Esophagus mucosa (tissue), 1 donor: ENCODE measurements around the gene UNC80. TPM values are rescaled to one million over a fixed set of nuclear protein-coding genes. Genes with fewer than 3 reads are reported as not detected.

Experiments used
- ATAC-seq: fragments of 200-7000 bp; cut with Tn5 transposase; one replicate; pipeline ENCODE4 v1.9.1; 2020
- total RNA-seq: library from RNA; stranded (reverse); gene quantifications from one replicate; pipeline ENCODE4 v1.2.4, GENCODE V29; 2023
- donor health status: DM: yes; HTN: yes; CAD: no.

The UNC80 gene
- total RNA-seq, 1 donor from 2014 or later, result 0.04 TPM

GRCh38 chr2:209808521-209808920 lies 36.9 kb downstream of the UNC80 start:
- ATAC-seq, result no peak

- no peak for ATAC-seq
These were observed 37.6 kb downstream of the UNC80 start for GRCh38 chr2:209809256-209809655.

DNA sequence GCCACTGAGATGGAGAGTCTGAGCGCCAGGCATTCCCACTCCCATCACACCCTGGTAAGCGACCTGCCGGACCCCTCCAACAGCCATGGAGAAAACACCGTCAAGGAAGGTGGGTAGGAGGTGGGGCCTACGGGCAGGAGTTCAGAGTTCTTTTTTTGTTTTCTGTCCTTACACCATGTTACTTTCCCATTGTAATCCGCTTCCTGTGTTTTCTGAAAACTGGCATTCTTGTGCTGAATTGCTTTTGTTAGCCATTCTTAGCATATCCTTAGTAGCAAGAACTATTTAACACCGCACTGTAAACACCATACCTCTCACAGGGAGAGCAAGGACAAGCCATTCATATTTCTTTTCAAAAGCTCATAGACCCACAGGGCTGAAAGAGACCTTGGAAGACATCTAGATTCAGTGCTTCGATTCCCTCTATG lies 46.2 kb downstream of the UNC80 start:
- no peak for ATAC-seq

- ATAC-seq, result no peak
These were observed 47.3 kb downstream of the UNC80 start for GRCh38 chr2:209818939-209819338.

GRCh38 chr2:209821806-209822205 lies 50.2 kb downstream of the UNC80 start:
- no peak for ATAC-seq

- ATAC-seq, result no peak
These were observed 51.9 kb downstream of the UNC80 start for GRCh38 chr2:209823484-209823883.

- ATAC-seq, result no peak
These were observed 52.8 kb downstream of the UNC80 start for GRCh38 chr2:209824391-209824790.

DNA sequence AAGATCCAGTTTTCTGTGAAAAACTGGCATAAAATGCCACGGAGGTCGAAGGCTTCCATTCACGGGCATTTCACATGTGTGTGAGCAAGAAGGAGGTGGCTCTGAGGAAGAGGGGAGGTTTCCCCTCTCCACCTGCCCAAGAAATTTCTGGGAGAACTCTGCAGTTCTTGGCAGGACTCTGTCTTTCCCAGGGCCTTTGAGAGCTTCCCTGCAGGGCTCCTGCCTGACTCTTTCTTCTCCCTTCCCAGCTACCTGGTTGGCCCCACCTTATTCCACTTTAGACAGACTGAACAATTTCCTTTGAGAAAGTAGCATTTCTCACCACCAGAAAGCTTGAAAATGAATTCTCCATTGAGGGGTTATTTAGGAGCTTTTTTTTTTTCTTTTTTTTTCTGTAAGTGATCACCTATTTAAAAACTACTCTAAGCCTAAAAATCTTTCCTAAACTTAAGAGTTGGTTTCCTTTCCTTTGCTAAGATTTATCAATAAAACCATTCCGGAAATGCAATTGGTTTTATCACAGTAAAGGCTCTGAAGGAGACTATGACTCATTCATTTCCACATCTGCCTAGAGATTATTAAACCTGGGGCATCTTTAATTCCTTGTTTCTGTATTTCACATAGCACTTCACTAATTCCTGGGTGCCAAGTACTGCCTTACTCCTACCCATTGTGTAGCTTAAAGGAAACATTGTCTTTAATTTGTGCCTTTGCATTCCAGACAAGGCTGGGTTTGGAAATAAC lies 59.3 kb downstream of the UNC80 start:
- ATAC-seq, result no peak

- ATAC-seq, result no peak
These were observed 63.1 kb downstream of the UNC80 start for GRCh38 chr2:209834767-209835166.

DNA sequence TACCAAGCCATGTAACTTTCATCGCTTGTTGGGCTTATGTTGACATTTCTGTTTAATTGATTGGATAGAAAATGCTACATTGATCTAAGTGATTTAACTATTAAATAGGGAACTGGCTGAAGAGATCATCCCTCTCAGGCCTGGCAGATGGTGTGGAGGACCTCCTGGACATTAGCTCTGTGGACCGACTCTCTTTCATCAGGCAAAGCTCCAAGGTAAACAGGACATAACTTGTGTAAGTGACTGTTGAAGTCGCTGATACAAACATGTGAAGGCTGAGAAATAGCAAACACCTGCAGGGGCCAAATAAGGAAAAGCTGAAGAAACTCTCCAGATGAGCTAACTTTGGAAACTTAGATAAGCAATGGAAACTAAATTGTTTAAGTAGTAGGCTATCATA lies 68.8 kb downstream of the UNC80 start:
- ATAC-seq, result no peak

- ATAC-seq, result no peak
These were observed 74.0 kb downstream of the UNC80 start for GRCh38 chr2:209845666-209846065.

DNA sequence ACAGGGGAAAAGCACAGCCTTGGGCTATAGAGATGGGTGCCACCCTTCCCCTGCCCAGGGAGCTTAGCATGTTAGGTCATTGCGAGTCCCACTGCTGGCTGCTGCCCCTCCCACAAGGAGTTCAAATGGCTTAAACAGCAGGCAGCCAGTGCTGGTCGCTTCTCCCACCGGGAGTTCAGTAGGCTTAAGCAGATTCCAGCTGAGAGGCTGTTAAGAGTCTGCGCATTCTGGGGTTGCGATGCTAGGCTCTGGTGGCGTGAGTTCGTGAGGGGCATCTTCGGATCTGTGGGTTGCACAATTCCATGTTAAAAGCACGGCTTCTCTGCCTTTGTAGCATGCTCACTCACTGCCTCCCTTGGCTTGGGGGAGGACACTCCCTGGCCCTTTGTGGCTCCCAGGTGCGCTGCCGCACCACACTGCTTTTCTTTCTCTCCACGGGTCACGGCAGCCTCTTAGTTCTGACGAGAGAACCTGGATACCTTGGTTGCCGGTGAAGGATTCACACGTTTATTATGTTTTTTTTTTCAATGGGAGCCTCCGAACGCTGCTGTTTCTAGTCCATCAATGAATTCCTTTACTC lies 93.2 kb downstream of the UNC80 start:
- ATAC-seq, result no peak

DNA sequence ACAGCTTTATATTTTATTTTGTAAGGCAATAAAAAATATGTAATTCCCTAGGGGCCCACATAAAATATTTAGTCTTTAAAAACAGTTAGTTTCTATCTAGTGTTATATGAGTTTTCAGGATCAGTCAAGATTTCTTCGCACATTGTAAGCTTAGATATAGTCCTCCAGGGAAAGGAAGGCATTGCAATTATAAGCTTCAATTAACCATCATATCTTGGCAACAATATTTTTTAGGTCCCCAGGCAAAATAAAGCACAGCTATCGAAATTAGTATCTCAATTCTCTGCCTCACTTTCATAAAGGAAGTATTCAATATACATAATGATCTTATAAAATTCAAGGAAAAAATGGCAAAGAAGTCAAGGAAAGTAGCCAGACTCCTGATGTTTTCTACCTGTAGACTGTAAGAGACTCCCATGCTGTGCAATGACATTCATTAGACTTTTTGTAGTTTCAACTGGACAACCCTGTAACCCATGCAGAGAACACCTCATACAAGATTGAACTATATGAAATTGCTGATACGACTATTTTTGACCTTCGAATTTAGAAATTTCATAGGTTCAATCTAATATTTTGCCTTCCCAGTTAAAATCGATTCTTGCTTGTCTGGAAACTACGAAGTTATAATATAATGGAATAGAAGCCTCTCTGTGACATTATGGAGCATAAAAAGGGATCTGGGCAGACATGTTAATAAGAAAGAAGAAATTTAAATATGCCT lies 96.8 kb downstream of the UNC80 start:
- no peak for ATAC-seq

DNA sequence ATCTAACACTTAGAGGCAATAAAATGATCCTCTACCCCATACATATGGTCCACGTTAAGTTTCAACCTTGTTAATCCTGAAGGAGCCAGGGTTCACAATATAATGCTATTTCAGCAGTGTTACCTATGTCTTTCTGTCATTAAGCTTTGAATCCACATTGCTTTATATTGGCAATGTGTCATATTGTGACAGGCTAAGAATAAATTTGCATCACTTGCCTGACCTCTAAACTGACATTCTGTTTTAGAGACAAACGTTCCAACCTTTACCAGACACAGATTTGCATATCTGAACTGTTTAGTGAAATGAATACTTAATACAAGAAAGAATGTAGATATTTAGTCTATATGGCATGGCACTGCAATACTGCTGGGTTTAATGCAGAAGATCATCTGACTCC lies 98.4 kb downstream of the UNC80 start:
- ATAC-seq, result no peak

DNA sequence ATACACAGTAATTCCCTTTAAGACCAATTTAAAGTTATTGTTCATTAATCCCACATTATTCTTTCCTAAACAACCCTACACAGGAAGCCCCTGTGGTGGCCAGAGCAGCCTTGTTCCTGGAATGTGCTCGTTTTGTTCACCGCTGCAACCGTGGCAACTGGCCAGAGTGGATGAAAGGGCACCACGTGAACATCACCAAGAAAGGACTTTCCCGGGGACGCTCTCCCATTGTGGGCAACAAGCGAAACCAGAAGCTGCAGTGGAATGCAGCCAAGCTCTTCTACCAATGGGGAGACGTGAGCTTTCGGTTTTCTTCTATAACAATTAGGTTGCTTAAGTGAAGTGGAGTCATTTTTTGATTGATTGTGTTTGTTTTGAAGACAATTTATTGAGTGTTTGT lies 101.0 kb downstream of the UNC80 start:
- ATAC-seq, result peak; percentile 48

GRCh38 chr2:209875270-209875669 lies 103.6 kb downstream of the UNC80 start:
- ATAC-seq, result no peak

DNA sequence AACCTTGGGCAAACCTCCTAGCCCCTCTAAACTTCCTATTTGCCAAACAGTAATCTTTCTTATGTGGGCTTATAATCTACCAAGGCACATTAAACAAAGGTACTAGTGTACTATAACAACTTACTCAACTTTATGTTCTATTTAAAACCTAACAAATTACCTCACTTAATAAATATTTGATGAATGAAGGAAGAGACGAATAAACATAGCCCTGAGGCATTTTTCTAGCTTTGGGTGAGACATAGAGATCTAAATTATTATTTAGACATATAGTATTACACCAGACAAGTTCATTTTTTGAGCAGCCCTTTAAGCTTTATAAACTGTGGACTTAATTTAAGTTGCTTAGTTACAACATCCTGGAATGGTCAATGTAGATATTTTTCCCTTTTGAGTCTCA lies 104.6 kb downstream of the UNC80 start:
- ATAC-seq, result no peak

DNA sequence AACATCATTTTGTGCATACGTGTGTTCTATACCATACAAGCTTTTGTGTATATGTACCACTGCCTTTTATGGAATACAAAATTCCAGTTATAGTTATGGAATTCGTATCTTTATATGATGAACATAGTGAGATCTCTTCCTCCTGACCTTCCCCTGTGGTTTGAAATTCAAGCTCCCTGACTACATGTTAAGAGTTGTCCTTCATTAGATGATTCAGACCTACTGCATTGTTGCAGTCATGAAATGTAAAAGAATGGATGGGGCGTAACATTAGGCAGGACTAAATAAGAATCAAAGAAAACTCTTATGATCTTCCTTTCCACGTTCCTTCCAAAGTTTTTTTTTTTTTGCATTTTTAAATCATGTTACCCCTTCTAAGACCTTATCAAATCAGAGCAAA lies 107.1 kb downstream of the UNC80 start:
- ATAC-seq, result no peak

DNA sequence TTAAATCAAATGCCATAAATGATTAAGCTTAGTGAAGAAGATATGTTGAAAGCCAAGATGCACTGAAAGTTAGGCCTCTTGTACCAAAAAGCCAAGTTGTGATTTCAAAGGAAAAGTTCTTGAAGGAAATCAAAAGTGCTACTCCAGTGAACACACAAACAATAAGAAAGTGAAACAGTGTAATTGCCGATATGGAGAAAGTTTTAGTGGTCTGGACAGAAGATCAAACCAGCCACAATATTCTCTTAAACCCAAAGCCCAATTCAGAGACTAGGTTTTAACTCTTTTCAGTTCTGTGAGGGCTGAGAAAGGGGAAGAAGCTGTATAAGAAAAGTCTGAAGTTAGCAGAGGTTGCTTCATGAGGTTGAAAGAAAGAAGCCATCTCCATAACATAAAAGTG lies 129.0 kb downstream of the UNC80 start:
- no peak for ATAC-seq

DNA sequence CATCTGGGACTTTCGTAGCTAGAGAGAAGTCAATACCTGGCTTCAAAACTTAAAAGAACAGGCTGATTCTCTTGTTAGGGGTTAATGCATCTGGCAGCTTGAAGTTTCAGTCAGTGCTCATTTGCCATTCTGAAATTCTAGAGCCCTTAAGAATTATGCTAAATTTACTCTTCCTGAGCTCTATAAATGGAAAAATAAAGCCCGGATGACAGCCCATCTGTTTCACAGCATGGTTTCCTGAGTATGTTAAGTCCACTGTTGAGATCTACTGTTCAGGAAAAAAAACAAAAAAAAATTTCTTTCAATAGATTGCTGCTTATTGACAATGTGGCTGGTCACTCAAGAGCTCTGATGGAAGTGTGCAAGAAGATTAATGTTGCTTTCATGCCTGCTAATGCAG lies 129.5 kb downstream of the UNC80 start:
- no peak for ATAC-seq

DNA sequence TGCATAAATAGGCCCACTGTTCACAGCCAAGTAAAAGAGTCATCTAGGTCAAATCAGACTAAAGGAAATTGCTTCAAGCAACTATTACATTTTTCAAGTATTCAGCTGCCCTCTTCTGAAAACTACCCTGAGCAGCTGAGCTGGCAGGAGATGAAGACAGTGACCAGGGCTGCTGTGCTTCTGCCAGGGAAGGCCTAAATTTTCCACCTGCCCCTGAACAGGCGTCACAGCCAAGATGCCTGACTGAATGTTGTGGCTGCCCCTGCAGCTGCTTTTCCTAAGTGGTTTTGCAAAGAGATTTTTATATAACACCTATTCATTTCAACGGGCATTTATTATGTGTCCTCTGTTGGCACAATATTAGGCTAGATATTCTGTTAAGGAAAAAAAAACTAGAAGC lies 134.1 kb downstream of the UNC80 start:
- no peak for ATAC-seq

GRCh38 chr2:209907746-209908145 lies 136.1 kb downstream of the UNC80 start:
- ATAC-seq, result no peak

- no peak for ATAC-seq
These were observed 136.9 kb downstream of the UNC80 start for GRCh38 chr2:209908511-209908910.

DNA sequence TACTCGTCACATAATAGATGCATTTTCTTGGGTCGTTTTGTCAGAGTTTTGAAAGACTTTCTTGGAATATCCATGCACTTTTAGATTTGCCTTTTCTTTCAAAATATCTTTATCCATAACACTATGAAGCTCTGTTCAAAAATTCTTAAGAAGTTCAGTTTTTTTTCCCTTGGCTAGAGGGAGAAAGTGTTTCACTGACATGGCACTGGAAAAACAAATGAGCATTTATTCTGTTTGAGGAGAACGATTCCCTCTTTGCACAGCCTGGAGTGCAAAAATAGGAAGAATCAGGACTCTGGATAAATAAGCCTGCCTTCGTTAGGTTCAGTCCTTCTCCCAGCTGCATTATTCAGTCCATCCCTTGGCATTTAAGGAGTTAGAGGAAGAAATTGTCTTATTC lies 139.9 kb downstream of the UNC80 start:
- ATAC-seq, result no peak
